Hepatocyte (in vitro differentiated cells): ENCODE data around the gene HBB. TPM values are rescaled to one million over a fixed set of nuclear protein-coding genes. Genes with fewer than 3 reads are reported as not detected.
"Not testable (repeated sequence)": the region's sequence is repeated elsewhere in the genome, so short reads cannot be mapped to it uniquely, and the experiment has no call there.

Experiments
- DNase-seq: peaks from one replicate; pipeline ENCODE4 v3.0.0-alpha.2; 2016; ENCODE audit warnings: low spot score
- H2AFZ ChIP-seq: fragments of 200-600 bp; sonication (generic); 2 replicates; pipeline ENCODE4 v1.6.0; 2016; ENCODE audit warnings: antibody characterized with exemption, mild to moderate bottlenecking
- H3K27ac ChIP-seq: fragments of 200-600 bp; sonication (generic); 2 replicates; pipeline ENCODE4 v1.5.1; 2016; ENCODE audit warnings: mild to moderate bottlenecking
- H3K27me3 ChIP-seq: fragments of 200-600 bp; sonication (generic); 2 replicates; pipeline ENCODE4 v1.6.1; 2016
- H3K36me3 ChIP-seq: fragments of 200-600 bp; sonication (generic); replicated peaks from 2 replicates; pipeline ENCODE4 v1.5.1; 2016; ENCODE audit warnings: low read depth; ENCODE audit not compliant: insufficient read depth
- H3K4me1 ChIP-seq: fragments of 200-600 bp; sonication (generic); 2 replicates; pipeline ENCODE4 v1.5.1; 2016; ENCODE audit warnings: mild to moderate bottlenecking, moderate library complexity; ENCODE audit not compliant: insufficient read depth
- H3K4me2 ChIP-seq: fragments of 200-600 bp; sonication (generic); 2 replicates; pipeline ENCODE4 v1.6.0; 2016
- H3K4me3 ChIP-seq: fragments of 200-600 bp; sonication (generic); 2 replicates; pipeline ENCODE4 v1.5.1; 2016; ENCODE audit warnings: mild to moderate bottlenecking
- H3K79me2 ChIP-seq: fragments of 200-600 bp; sonication (generic); 2 replicates; pipeline ENCODE4 v1.6.0; 2017; ENCODE audit warnings: mild to moderate bottlenecking
- H3K9me2 ChIP-seq: fragments of 200-600 bp; sonication (generic); replicated peaks from 2 replicates; pipeline ENCODE4 v1.6.0; 2017; ENCODE audit warnings: mild to moderate bottlenecking; ENCODE audit not compliant: insufficient read depth
- H3K9me3 ChIP-seq: fragments of 200-600 bp; sonication (generic); 2 replicates; pipeline ENCODE4 v1.5.1; 2016; ENCODE audit warnings: low read depth, mild to moderate bottlenecking
- H4K20me1 ChIP-seq: fragments of 200-600 bp; sonication (generic); 2 replicates; pipeline ENCODE4 v1.6.0; 2016; ENCODE audit warnings: mild to moderate bottlenecking; ENCODE audit not compliant: insufficient read depth, poor library complexity, severe bottlenecking
- EZH2 ChIP-seq: fragments of 200-600 bp; sonication (generic); IDR thresholded peaks from 2 replicates; pipeline ENCODE4 v1.6.1; 2016; ENCODE audit warnings: antibody characterized with exemption, mild to moderate bottlenecking, borderline replicate concordance
- EZH2phosphoT487 ChIP-seq: fragments of 200-600 bp; sonication (generic); IDR thresholded peaks from one replicate; pipeline ENCODE4 v1.6.1; 2018; ENCODE audit warnings: antibody characterized with exemption, mild to moderate bottlenecking, low read depth, moderate library complexity; ENCODE audit not compliant: unreplicated experiment, severe bottlenecking
- WGBS: methylation state at CpG from one replicate; pipeline ENCODE4 v1.1.6; 2016; ENCODE audit warnings: low lambda C conversion rate; ENCODE audit errors: missing lambda C conversion rate; 5-methylcytosine and 5-hydroxymethylcytosine counted together
- polyA plus RNA-seq: library from polyadenylated mRNA; unstranded; fragments of >200 nt; fragmentation: Nextera tagmentation; extraction: Ambion mirVana; gene quantifications from 2 replicates; pipeline ENCODE4 v1.2.1, GENCODE V29; 2016
- total RNA-seq: library from RNA; depleted of rRNA; stranded (reverse); fragments of >200 nt; gene quantifications from 2 replicates; pipeline ENCODE4 v1.2.3, GENCODE V29; 2014
- TF ChIP-seq, protein P1 (sequence below): fragments of 200-600 bp; sonication (generic); IDR thresholded peaks from 2 replicates; pipeline ENCODE4 v1.5.1; 2016; ENCODE audit warnings: antibody characterized with exemption, mild to moderate bottlenecking; ENCODE audit not compliant: poor library complexity

HBB gene
- total and polyA plus RNA-seq, 2 experiments from 2014 or later: not detected

GRCh38 chr11:5250543-5251204, 23.8 kb upstream of the HBB start:
- no peaks in the 10 kb centered on the region for H3K9me2 ChIP-seq
- H2AFZ ChIP-seq: no peak overlapping the region
- H3K27me3 ChIP-seq: no peaks in the 10 kb centered on the region
- no peak overlapping the region for H3K27ac ChIP-seq
- no peaks in the 10 kb centered on the region for H3K79me2 ChIP-seq
- no peaks in the 10 kb centered on the region for H3K4me1 ChIP-seq
- no peak overlapping the region for H3K4me3 ChIP-seq
- H3K4me2 ChIP-seq: no peak overlapping the region
- H3K9me3 ChIP-seq: no peaks in the 10 kb centered on the region
- H4K20me1 ChIP-seq: no peaks in the 10 kb centered on the region
- TF ChIP-seq EZH2phosphoT487: no peak
- no peak for DNase-seq
- no peaks in the 10 kb centered on the region for H3K36me3 ChIP-seq
- 96% methylated on average over 4 of the region's 4 CpGs for WGBS

GRCh38 chr11:5249807-5250396, 23.0 kb upstream of the HBB start, which contains the start of gene HBG1:
Gene HBG1 (minus strand): TSS chr11:5249857. CDS start chr11:5249804, 53 bp downstream.
- H3K9me3 ChIP-seq, H3K4me2 ChIP-seq, H3K79me2 ChIP-seq, H3K4me3 ChIP-seq, H3K4me1 ChIP-seq, H3K36me3 ChIP-seq, H3K27me3 ChIP-seq, DNase-seq, H3K27ac ChIP-seq, H2AFZ ChIP-seq, H4K20me1 ChIP-seq, H3K9me2 ChIP-seq: not testable (repeated sequence)
- WGBS: 86% methylated on average over 3 of the region's 9 CpGs

GRCh38 chr11:5248498-5248897, 21.6 kb upstream of the HBB start:
- H3K27ac ChIP-seq, H3K9me2 ChIP-seq, H2AFZ ChIP-seq, H3K9me3 ChIP-seq, H3K4me2 ChIP-seq, H3K4me3 ChIP-seq, H3K27me3 ChIP-seq, H4K20me1 ChIP-seq, H3K36me3 ChIP-seq, H3K4me1 ChIP-seq, H3K79me2 ChIP-seq, DNase-seq: not testable (repeated sequence)
- 81% methylated on average over 7 of the region's 7 CpGs for WGBS

- WGBS: 76% methylated on average over 3 of the region's 3 CpGs
- Histone ChIP-seq H3K4me2 (no peak overlapping the region), H3K27ac (no peak overlapping the region), H2AFZ (no peak overlapping the region), H3K4me3 (no peak overlapping the region), H4K20me1 (no peaks in the 10 kb centered on the region), H3K4me1 (no peaks in the 10 kb centered on the region), H3K36me3 (no peaks in the 10 kb centered on the region), H3K9me3 (no peaks in the 10 kb centered on the region), H3K79me2 (no peaks in the 10 kb centered on the region), H3K27me3 (no peaks in the 10 kb centered on the region), H3K9me2 (no peaks in the 10 kb centered on the region)
- no peak for TF ChIP-seq EZH2
- TF ChIP-seq, protein P1, sequence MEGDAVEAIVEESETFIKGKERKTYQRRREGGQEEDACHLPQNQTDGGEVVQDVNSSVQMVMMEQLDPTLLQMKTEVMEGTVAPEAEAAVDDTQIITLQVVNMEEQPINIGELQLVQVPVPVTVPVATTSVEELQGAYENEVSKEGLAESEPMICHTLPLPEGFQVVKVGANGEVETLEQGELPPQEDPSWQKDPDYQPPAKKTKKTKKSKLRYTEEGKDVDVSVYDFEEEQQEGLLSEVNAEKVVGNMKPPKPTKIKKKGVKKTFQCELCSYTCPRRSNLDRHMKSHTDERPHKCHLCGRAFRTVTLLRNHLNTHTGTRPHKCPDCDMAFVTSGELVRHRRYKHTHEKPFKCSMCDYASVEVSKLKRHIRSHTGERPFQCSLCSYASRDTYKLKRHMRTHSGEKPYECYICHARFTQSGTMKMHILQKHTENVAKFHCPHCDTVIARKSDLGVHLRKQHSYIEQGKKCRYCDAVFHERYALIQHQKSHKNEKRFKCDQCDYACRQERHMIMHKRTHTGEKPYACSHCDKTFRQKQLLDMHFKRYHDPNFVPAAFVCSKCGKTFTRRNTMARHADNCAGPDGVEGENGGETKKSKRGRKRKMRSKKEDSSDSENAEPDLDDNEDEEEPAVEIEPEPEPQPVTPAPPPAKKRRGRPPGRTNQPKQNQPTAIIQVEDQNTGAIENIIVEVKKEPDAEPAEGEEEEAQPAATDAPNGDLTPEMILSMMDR: no peak
- TF ChIP-seq EZH2phosphoT487: no peak
- no peak for DNase-seq
Measured at GRCh38 chr11:5247472-5248192, 20.8 kb upstream of the HBB start.
